HCT116 (cell line): ENCODE measurements around the gene FKBP14. TPM values are rescaled to one million over a fixed set of nuclear protein-coding genes. Genes with fewer than 3 reads are reported as not detected.

Experiments
- ATAC-seq: fragments of 200-7000 bp; cut with Tn5 transposase; 2 replicates; pipeline ENCODE4 v1.9.1; 2020; ENCODE audit warnings: mild to moderate bottlenecking, moderate library complexity
- BruUV-seq: library from RNA; stranded (reverse); fragments of 400-500 nt; replicated peaks from 2 replicates; lab custom pipeline; 2021; lab: Mats Ljungman, UMichigan
- CTCF ChIA-PET: fragments of 300-600 bp; sonication (Branson Sonifier 250); formaldehyde crosslinking; loops from one replicate; lab custom pipeline; 2021; ENCODE audit warnings: antibody characterized with exemption; lab: Charles Lee
- POLR2A ChIA-PET: fragments of 300-600, 350-600 bp; sonication (Branson Sonifier 250); formaldehyde crosslinking; loops from one replicate; lab custom pipeline; 2021; ENCODE audit warnings: antibody characterized with exemption; lab: Charles Lee
- RAD21 ChIA-PET, 2 experiments: fragments of 300-600 bp; sonication (Branson Sonifier 250); formaldehyde crosslinking; loops; one replicate each; lab custom pipeline; 2023; ENCODE audit warnings: low total read pairs in 2 of 2; ENCODE audit not compliant: uncharacterized antibody in 2 of 2, unreplicated experiment in 2 of 2, low non-redundant PET in 1 of 2; lab: Charles Lee
- DNase-seq: peaks from one replicate; pipeline ENCODE4 v3.0.0-alpha.2; 2010; ENCODE audit warnings: low read depth, low spot score
- H2AFZ ChIP-seq: fragments of 200-600 bp; shearing (Covaris generic), sonication (generic); 2 replicates; pipeline ENCODE4 v1.6.1; 2017; ENCODE audit warnings: low read depth, mixed run types, mixed read lengths, antibody characterized with exemption, low read length; ENCODE audit not compliant: poor library complexity, severe bottlenecking
- H3K27ac ChIP-seq: 2 replicates; pipeline ENCODE4 v1.5.1; 2012; ENCODE audit warnings: low read depth, low read length
- H3K27me3 ChIP-seq: fragments of 200-600 bp; sonication (generic); 2 replicates; pipeline ENCODE4 v1.6.1; 2016; ENCODE audit warnings: mixed run types, low read length, mixed read lengths; ENCODE audit not compliant: insufficient read depth
- H3K36me3 ChIP-seq, 2 experiments: fragments of 200-500 bp in 1 of 2; fragments of 200-600 bp in 1 of 2; sonication (Bioruptor generic) in 1 of 2; sonication (generic) in 1 of 2; 2 replicates each; pipeline versions ENCODE4 v1.5.1 to v1.6.1; 2014 to 2016; ENCODE audit warnings: low read length in 2 of 2, inconsistent platforms in 1 of 2, mixed read lengths in 1 of 2, mixed run types in 1 of 2; ENCODE audit not compliant: insufficient read depth in 2 of 2, control insufficient read depth in 1 of 2
- H3K4me1 ChIP-seq, 2 experiments: fragments of 200-600 bp in 1 of 2; sonication (generic) in 1 of 2; 2 replicates each; pipeline versions ENCODE4 v1.5.1 to v1.6.1; 2012 to 2017; ENCODE audit warnings: low read length in 2 of 2, inconsistent platforms in 1 of 2, mild to moderate bottlenecking in 1 of 2, mixed read lengths in 1 of 2, mixed run types in 1 of 2, moderate library complexity in 1 of 2; ENCODE audit not compliant: insufficient read depth in 2 of 2, control insufficient read depth in 1 of 2
- H3K4me2 ChIP-seq: fragments of 200-600 bp; sonication (generic); 2 replicates; pipeline ENCODE4 v1.6.1; 2017; ENCODE audit warnings: mixed run types, low read length, mixed read lengths
- H3K4me3 ChIP-seq, 2 experiments: fragments of 200-600 bp in 1 of 2; sonication (generic) in 1 of 2; replicated peaks in 1 of 2; 2 replicates each; pipeline ENCODE4 v1.5.1; 2011 to 2016; ENCODE audit warnings: low read length in 2 of 2, control low read depth in 1 of 2, low read depth in 1 of 2, mild to moderate bottlenecking in 1 of 2, mixed read lengths in 1 of 2, mixed run types in 1 of 2
- H3K79me2 ChIP-seq: fragments of 200-600 bp; sonication (generic); 2 replicates; pipeline ENCODE4 v1.6.1; 2017; ENCODE audit warnings: mild to moderate bottlenecking, mixed run types, low read length, moderate library complexity, mixed read lengths; ENCODE audit not compliant: insufficient read depth
- H3K9ac ChIP-seq: fragments of 200-600 bp; sonication (generic); 2 replicates; pipeline ENCODE4 v1.6.1; 2016; ENCODE audit warnings: low read length, mixed read lengths
- H3K9me2 ChIP-seq: fragments of 200-600 bp; sonication (generic), shearing (Covaris generic); 2 replicates; pipeline ENCODE4 v1.6.1; 2017; ENCODE audit warnings: mixed run types, mild to moderate bottlenecking, moderate library complexity; ENCODE audit not compliant: insufficient read depth
- H3K9me3 ChIP-seq, 2 experiments: fragments of 200-500 bp in 1 of 2; fragments of 200-600 bp in 1 of 2; sonication (Bioruptor generic) in 1 of 2; sonication (generic) in 1 of 2; 2 replicates each; pipeline ENCODE4 v1.6.1; 2014 to 2017; ENCODE audit warnings: low read length in 2 of 2, mixed read lengths in 2 of 2, inconsistent platforms in 1 of 2, low read depth in 1 of 2, mild to moderate bottlenecking in 1 of 2, mixed run types in 1 of 2, moderate library complexity in 1 of 2; ENCODE audit not compliant: control insufficient read depth in 1 of 2, insufficient read depth in 1 of 2
- H4K20me1 ChIP-seq: fragments of 200-600 bp; sonication (generic), shearing (Covaris generic); 2 replicates; pipeline ENCODE4 v1.6.1; 2017; ENCODE audit warnings: mixed run types, mild to moderate bottlenecking, moderate library complexity; ENCODE audit not compliant: insufficient read depth
- ATF3 ChIP-seq: IDR thresholded peaks from 2 replicates; pipeline ENCODE4 v1.6.1; 2012
- CEBPB ChIP-seq: IDR thresholded peaks from 2 replicates; pipeline ENCODE4 v1.6.1; 2012; ENCODE audit warnings: low read depth
- CTCF ChIP-seq, 3 experiments: fragments of 200-600 bp in 1 of 3; sonication (generic) in 1 of 3; IDR thresholded peaks in 2 of 3; conservative IDR thresholded peaks in 1 of 3; 2 replicates each; pipeline ENCODE4 v1.5.1; 2012 to 2017; ENCODE audit warnings: low read depth in 2 of 3, low read length in 2 of 3, antibody characterized with exemption in 1 of 3, borderline replicate concordance in 1 of 3, control low read depth in 1 of 3, mild to moderate bottlenecking in 1 of 3, mixed read lengths in 1 of 3, mixed run types in 1 of 3, moderate library complexity in 1 of 3; ENCODE audit not compliant: insufficient read depth in 1 of 3
- EZH2 ChIP-seq: fragments of 200-600 bp; sonication (generic); IDR thresholded peaks from 2 replicates; pipeline ENCODE4 v1.6.1; 2017; ENCODE audit warnings: antibody characterized with exemption, mixed run types
- EZH2phosphoT487 ChIP-seq: fragments of 200-600 bp; IDR thresholded peaks from 2 replicates; pipeline ENCODE4 v1.6.1; 2018; ENCODE audit warnings: antibody characterized with exemption, borderline replicate concordance
- FOSL1 ChIP-seq: IDR thresholded peaks from 2 replicates; pipeline ENCODE4 v1.6.1; 2012; ENCODE audit warnings: low read depth
- JUND ChIP-seq: IDR thresholded peaks from 2 replicates; pipeline ENCODE4 v1.6.1; 2012
- POLR2A ChIP-seq: IDR thresholded peaks from 2 replicates; pipeline ENCODE4 v1.7.0; 2011; ENCODE audit warnings: borderline replicate concordance; ENCODE audit not compliant: insufficient read depth, insufficient read length; ENCODE audit errors: extremely low read depth
- RAD21 ChIP-seq: IDR thresholded peaks from 2 replicates; pipeline ENCODE4 v1.6.1; 2012; ENCODE audit warnings: low read depth, mild to moderate bottlenecking
- REST ChIP-seq: IDR thresholded peaks from 2 replicates; pipeline ENCODE4 v1.6.1; 2012; ENCODE audit warnings: low read depth
- SP1 ChIP-seq: IDR thresholded peaks from 2 replicates; pipeline ENCODE4 v1.6.1; 2012; ENCODE audit warnings: low read depth
- SRF ChIP-seq: IDR thresholded peaks from 2 replicates; pipeline ENCODE4 v1.6.1; 2012; ENCODE audit warnings: low read depth
- YY1 ChIP-seq: IDR thresholded peaks from 2 replicates; pipeline ENCODE4 v1.6.1; 2011; ENCODE audit warnings: low read length, low read depth, moderate library complexity, mild to moderate bottlenecking; ENCODE audit not compliant: insufficient replicate concordance; ENCODE audit errors: extremely low read depth
- ZNF274 ChIP-seq: fragments of 200-500 bp; sonication (Bioruptor generic); IDR thresholded peaks from 2 replicates; pipeline ENCODE4 v1.6.1; 2014; ENCODE audit warnings: mild to moderate bottlenecking, low read depth, low read length, inconsistent platforms
- intact Hi-C: fragments of 100-400 bp; cut with micrococcal nuclease; formaldehyde crosslinking; loops from 2 replicates; pipeline ENCODE4 v1.10.0; 2022
- total RNA-seq: library from RNA; stranded (reverse); gene quantifications from one replicate; pipeline ENCODE4 v1.2.1, GENCODE V29; 2021; ENCODE audit not compliant: unreplicated experiment

FKBP14 gene
- total RNA-seq, 1 experiment from 2014 or later: 13.6 TPM

- H3K27ac ChIP-seq: peak overlapping the region; percentile 66
- peak overlapping the region; percentile 50 to 72 for H3K4me3 ChIP-seq
- intact Hi-C loops: no loop called here
- H2AFZ ChIP-seq: peak overlapping the region; percentile 96
- peaks cover 15 to 32% of the 10 kb centered on the region in 2 experiments for H3K4me1 ChIP-seq
- RAD21 ChIA-PET: no interaction called here
- CTCF ChIA-PET: interaction anchor here (1.2 kb wide), 1 partner anchor 34 kb away, joined by 4 read pairs; no protein-coding TSS in a partner anchor
- POLR2A ChIA-PET: interaction anchor here (1.2 kb wide), 1 partner anchor 39 kb away, joined by 3 read pairs; no protein-coding TSS in a partner anchor
- no peaks in the 10 kb centered on the region for H3K36me3 ChIP-seq
- DNase-seq (no peak), ATAC-seq (peak; percentile 4)
- H3K9me2 ChIP-seq: no peaks in the 10 kb centered on the region
- H3K27me3 ChIP-seq: no peaks in the 10 kb centered on the region
- H3K9me3 ChIP-seq: no peaks in the 10 kb centered on the region
- TF ChIP-seq REST (no peak), EZH2phosphoT487 (no peak), SRF (no peak), FOSL1 (no peak), SP1 (no peak), CTCF (IDR thresholded peaks at IDR 0.05 in 2 of 3, conservative IDR thresholded peaks at IDR 0.05 in 1 of 3; ENCODE audit: borderline replicate concordance in 1 of 3, insufficient read depth in 1 of 3, low read depth in 2 of 3, low read length in 2 of 3) (no peak), RAD21 (no peak), ZNF274 (no peak), ATF3 (no peak), POLR2A (no peak), JUND (no peak), CEBPB (no peak), YY1 (no peak), EZH2 (no peak)
- peak overlapping the region; percentile 58 for H3K9ac ChIP-seq
- peaks cover 10% of the 10 kb centered on the region; the same call in 1 of the 2 replicates for H4K20me1 ChIP-seq
- peaks cover 52% of the 10 kb centered on the region for H3K79me2 ChIP-seq
- no TSS peak for BruUV-seq
- H3K4me2 ChIP-seq: peak overlapping the region; percentile 94
Measured at GRCh38 chr7:30027740-30028215, 1.3 kb upstream of the FKBP14 start.
